ENCODE data around the gene MISP3. TPM values are rescaled to one million over a fixed set of nuclear protein-coding genes. Genes with fewer than 3 reads are reported as not detected.

The MISP3 gene
- total RNA-seq, 2 donors from 2014 or later, result 21.1 to 25.7 TPM

DNA sequence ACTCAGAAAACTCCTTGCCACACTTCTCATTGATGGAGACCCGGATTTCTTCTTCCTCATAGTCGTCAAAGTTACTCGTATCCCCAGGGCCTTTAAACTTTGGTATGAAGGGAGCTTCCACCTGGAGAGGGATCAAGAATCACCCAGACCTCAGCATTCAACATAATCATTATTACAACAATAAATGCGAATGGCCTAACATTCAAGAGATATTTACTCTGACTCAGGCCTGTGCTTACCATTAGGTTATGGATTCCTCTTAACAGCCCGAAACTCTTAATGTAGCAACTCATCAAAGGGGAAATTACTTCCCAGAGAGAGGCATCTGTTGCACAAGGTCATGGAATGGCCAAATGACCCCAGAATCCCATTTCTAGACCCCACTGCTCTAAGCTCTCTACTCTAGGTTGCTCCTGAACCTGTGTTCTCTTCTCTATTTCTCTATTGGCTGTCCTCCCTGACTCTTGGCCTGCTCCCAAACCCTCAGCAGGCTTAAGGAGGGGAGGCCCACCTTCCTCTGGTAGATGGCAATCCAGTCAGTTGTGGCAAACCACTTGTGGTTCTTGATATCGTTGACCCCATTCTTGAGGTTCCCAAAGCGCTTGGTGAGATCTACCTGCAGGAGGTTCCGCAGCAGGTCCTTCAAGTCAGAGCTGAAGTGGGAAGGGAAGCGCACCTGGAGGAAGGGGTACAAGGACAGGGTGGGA, 20.7 kb downstream of the MISP3 start:
- DNase-seq (no peak), ATAC-seq (no peak)
- Histone ChIP-seq H3K27ac (no peak overlapping the region), H3K4me3 (no peak overlapping the region), H3K27me3 (no peaks in the 10 kb centered on the region), H3K9me3 (no peaks in the 10 kb centered on the region), H3K36me3 (replicated peaks in 1 of 2; ENCODE audit: insufficient read depth in 1 of 2, low read depth in 2 of 2) (peaks cover 0 to 6% of the 10 kb centered on the region in 2 donors), H3K4me1 (peaks cover 21% of the 10 kb centered on the region)
- TF ChIP-seq, protein P1, sequence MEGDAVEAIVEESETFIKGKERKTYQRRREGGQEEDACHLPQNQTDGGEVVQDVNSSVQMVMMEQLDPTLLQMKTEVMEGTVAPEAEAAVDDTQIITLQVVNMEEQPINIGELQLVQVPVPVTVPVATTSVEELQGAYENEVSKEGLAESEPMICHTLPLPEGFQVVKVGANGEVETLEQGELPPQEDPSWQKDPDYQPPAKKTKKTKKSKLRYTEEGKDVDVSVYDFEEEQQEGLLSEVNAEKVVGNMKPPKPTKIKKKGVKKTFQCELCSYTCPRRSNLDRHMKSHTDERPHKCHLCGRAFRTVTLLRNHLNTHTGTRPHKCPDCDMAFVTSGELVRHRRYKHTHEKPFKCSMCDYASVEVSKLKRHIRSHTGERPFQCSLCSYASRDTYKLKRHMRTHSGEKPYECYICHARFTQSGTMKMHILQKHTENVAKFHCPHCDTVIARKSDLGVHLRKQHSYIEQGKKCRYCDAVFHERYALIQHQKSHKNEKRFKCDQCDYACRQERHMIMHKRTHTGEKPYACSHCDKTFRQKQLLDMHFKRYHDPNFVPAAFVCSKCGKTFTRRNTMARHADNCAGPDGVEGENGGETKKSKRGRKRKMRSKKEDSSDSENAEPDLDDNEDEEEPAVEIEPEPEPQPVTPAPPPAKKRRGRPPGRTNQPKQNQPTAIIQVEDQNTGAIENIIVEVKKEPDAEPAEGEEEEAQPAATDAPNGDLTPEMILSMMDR (IDR thresholded peaks at IDR 0.05), result no peak
- TF ChIP-seq POLR2A (IDR thresholded peaks at IDR 0.05), result no peak
- 93 to 96% methylated on average over 8 to 9 of the region's 9 CpGs for WGBS, 2 donors
- intact Hi-C loops (cut with DNase I), result no loop called here

DNA sequence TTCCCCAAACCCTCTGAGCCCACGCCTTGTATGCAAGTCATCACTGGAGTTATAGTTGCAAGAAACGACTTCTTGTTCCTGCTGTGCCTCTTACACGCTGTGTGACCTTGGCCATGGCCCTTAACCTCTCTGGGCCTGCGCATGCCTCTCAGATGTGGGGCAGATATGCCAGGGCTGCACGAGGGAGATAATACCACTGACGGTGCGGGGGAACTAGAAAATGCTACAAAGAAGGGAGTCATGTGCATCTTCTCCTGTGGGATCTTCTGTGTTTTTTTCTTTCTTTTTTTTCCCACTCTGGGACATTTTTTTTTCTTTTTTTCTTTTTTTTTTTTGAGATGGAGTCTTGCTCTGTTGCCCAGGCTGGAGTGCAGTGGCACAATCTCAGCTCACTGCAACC, 22.3 kb downstream of the MISP3 start:
- no peak overlapping the region for H3K27ac ChIP-seq
- H3K9me3 ChIP-seq, result no peaks in the 10 kb centered on the region
- intact Hi-C loops (cut with DNase I), result no loop called here
- 40 to 45% methylated on average over 7 of the region's 7 CpGs for WGBS, 2 donors
- no peaks in the 10 kb centered on the region for H3K27me3 ChIP-seq
- no peak for ATAC-seq
- H3K4me1 ChIP-seq, result peaks cover 11% of the 10 kb centered on the region
- TF ChIP-seq POLR2A (IDR thresholded peaks at IDR 0.05), result no peak
- TF ChIP-seq, protein P1 (IDR thresholded peaks at IDR 0.05), result no peak
- no peak overlapping the region for H3K4me3 ChIP-seq
- peaks cover 0 to 6% of the 10 kb centered on the region in 2 donors for H3K36me3 ChIP-seq (replicated peaks in 1 of 2; ENCODE audit: insufficient read depth in 1 of 2, low read depth in 2 of 2)
- no peak for DNase-seq

DNA sequence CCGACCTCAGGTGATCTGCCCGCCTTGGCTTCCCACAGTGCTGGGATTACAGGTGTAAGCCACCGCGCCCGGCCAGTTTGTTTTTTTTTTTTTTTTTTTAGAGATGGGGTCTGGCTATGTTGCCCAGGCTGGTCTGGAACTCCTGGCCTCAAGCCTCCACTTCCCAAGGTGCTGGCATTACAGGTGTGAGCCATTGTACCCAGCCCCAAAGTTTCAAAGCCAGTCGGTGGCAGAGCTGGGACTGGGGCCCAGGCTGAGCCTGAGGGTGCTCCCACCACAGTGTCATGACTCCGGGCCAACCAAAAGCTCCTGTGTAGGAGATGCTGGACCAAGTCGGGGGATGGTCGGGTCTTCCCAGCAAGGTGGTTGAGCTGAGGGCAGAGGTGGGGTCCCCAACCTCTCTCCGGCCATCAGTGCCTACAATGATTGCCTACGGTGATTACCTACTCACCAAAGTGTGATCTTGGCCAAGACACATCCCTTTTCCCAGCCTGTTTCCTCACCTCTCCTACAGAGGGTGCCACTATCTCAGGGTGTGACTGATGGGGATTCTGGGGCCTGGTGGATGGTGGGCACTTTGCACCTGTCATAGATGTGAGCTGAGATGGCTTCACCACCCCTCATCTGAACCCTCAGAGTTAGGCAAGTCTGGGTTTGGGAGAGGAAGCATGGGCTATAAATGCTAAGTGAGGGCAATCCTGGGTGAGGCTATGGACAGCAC, 23.8 kb downstream of the MISP3 start:
- Histone ChIP-seq H3K27me3 (no peaks in the 10 kb centered on the region), H3K36me3 (replicated peaks in 1 of 2; ENCODE audit: insufficient read depth in 1 of 2, low read depth in 2 of 2) (peaks cover 0 to 6% of the 10 kb centered on the region in 2 donors), H3K9me3 (no peaks in the 10 kb centered on the region), H3K27ac (no peak overlapping the region), H3K4me1 (peaks cover 8% of the 10 kb centered on the region), H3K4me3 (no peak overlapping the region)
- intact Hi-C loops (cut with DNase I), result no loop called here
- ATAC-seq (no peak), DNase-seq (no peak)
- 93 to 94% methylated on average over 8 to 11 of the region's 11 CpGs for WGBS, 2 donors
- TF ChIP-seq, protein P1 (IDR thresholded peaks at IDR 0.05), result peak in 2 of 7 experiments; percentile 3 to 6
- no peak for TF ChIP-seq POLR2A (IDR thresholded peaks at IDR 0.05)

DNA sequence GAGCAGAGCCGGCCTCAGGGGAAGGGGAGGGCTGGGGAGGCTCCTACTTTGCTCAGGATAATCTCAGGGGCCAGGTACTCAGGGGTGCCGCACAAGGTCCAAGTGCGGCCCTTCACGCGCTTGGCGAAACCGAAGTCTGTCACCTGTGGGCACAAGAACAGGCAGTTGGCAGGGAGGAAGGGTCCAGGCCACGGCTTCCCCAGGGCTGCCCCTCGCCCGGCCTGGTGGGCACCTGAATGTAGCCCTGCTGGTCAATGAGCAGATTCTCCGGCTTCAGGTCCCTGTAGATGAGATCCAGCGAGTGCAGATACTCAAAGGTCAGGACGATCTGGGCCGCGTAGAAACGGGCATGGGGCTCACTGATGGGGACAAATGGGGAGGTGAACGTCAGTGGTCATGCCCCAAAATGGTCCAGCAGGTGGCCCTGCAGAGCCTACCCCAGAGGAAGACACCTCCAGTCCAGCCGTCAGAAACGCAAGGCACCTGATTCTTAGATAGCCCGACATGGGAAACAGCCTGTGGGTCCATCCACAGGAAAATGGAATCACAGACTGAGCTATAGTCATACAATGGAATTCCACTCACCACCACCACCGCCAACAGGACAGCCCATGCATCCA, 25.1 kb downstream of the MISP3 start:
- ATAC-seq, result no peak
- no peaks in the 10 kb centered on the region for H3K9me3 ChIP-seq
- peaks cover 0 to 6% of the 10 kb centered on the region in 2 donors for H3K36me3 ChIP-seq (replicated peaks in 1 of 2; ENCODE audit: insufficient read depth in 1 of 2, low read depth in 2 of 2)
- 79 to 88% methylated on average over 14 to 21 of the region's 21 CpGs for WGBS, 2 donors
- DNase-seq, result no peak
- TF ChIP-seq, protein P1 (IDR thresholded peaks at IDR 0.05), result no peak
- TF ChIP-seq POLR2A (IDR thresholded peaks at IDR 0.05), result no peak
- intact Hi-C loops (cut with DNase I), result no loop called here
- H3K27ac ChIP-seq, result no peak overlapping the region
- no peaks in the 10 kb centered on the region for H3K4me1 ChIP-seq
- no peak overlapping the region for H3K4me3 ChIP-seq
- H3K27me3 ChIP-seq, result no peaks in the 10 kb centered on the region

Measured in body of pancreas (tissue), 4 donors.